HG02798 (cell line): Measurements from ENCODE around the gene ASCC3.

Experiments used
- ATAC-seq: cut with Tn5 transposase; IDR thresholded peaks from one replicate; pipeline ENCODE4 v1.9.1; 2021; ENCODE audit warnings: mild to moderate bottlenecking; ENCODE audit not compliant: unreplicated experiment, poor library complexity

ASCC3 gene

DNA sequence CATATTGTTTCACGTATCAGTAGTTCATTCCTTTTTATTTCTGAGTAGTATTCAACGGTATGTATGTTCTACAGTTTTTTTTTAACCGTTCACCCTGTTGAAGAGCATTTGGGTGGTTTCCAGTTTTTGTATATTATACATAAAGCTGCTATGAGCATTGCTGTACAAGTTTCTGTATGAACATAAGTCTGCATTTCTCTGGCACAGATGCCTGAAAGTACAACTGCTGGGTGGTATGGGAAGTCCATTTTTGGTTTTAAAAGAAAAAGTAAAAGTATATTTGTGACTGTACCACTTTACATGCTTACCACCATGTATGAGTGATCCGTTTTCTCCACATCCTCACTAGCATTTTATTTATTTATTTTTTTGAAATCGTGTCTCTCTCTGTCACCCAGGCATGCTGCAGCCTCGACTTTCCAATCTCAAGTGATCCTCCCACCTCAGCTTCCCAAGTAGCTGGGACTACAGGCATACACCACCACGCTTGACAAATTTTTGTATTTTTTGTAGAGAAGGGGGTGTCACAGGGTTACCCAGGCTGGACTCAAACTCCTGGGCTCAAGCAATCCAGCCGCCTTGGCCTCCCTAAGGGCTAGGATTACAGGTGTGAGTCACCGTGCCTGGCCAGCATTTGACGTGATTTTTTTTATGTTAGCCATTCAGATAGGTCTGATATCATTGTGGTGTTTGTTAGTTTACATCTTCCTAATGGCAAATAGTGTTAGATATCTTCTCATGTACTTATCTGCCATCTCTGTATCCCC, 405.4 kb downstream of the ASCC3 start:
- ATAC-seq = peak; percentile 83

GRCh38 chr6:100473182-100473581, 407.9 kb downstream of the ASCC3 start:
- no peak for ATAC-seq

GRCh38 chr6:100472674-100473073, 408.5 kb downstream of the ASCC3 start:
- ATAC-seq = peak; percentile 88

DNA sequence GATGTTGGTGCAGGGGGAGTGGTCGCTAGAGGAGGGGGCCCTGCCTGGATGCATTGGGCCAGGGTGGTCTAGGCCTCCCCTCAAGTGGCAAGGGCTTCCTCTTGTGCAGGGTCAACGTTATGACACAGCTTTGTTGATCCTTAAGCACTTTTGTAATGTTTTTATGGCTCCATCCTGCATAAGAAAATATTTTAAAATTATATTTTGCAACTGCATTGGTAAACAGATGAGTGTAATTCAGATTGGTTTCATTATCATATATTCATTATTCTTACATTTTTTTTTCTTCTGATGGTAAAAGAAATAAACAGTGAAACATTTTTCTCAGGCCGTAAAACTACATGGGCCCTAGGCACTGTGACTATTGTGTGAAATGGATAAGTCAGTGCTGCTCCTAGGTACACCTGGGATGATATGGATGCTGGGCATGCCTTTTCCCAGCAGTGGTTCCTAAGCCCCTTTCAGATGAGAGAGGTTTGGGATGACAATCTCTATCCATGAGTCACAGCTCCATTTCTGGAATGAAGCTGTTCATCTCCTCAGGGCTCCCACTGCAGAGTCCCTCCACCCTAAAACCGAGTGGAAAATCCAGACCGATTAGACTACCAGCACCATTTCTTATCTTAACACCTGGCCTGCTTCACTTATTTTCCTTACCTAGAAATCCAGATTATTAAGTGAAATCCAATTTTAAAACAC, 410.6 kb downstream of the ASCC3 start:
- ATAC-seq = no peak

DNA sequence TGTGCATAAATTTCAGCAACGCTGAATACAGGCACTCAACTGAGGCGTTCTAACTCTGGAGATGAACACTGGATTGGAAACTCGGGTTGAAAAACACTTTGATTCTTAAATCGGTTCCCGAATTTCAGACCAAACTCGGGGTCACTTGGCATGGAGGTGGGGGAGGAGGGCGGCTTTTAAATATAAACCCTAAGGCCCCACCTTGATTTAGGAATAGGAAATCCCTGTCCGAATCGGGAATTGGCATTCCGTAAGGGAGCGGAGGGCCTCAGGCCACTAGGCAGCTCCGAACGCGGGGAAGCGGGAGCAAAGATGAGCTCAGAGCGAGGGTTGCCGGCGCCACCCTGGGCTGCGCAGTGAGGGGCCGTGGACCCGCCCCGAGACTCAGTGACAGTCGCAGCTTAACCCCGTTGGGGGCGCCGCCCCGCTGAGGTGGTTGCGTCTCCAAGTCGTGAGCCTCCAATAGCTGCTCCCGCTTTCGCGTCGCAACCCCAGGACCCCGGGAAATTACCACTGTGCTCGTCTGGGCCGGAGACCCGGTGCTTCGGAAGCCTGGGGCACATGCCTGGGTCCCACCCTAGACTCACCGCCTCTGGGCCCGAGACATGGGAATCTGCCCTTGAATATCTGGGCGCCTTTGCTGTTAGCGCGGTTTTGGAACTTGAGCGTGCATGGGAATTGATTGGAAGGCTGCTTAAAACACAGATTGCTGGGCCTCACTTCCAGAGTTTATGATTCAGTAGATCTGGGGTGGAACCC, 411.8 kb downstream of the ASCC3 start:
- ATAC-seq = no peak

DNA sequence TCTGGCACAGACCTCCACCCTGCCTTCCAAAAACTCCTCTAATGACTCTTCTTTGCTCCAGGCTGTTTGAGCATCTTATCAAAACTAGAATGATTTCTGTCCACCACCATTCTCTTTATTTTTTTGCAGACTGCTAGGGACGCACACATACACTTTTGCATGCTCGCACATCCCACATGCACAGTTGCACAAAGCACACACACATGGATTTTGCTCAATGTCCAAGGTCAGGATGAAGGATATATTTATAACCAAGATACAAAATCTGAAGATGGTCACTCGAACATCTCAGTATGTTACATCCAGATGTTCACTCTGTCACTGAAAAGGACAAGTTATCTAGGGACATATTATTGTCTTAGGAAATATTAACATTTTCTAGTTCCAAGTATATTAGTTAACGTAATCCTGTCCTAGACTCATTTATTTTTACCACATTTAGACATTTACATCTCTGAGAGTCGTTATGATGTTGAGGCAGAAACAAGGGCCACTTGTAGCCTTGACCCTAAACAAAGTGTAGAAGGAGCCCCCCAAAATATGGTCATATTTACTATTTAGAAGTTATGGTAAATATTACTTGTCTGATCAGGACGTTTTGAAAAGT, 413.0 kb downstream of the ASCC3 start:
- no peak for ATAC-seq

DNA sequence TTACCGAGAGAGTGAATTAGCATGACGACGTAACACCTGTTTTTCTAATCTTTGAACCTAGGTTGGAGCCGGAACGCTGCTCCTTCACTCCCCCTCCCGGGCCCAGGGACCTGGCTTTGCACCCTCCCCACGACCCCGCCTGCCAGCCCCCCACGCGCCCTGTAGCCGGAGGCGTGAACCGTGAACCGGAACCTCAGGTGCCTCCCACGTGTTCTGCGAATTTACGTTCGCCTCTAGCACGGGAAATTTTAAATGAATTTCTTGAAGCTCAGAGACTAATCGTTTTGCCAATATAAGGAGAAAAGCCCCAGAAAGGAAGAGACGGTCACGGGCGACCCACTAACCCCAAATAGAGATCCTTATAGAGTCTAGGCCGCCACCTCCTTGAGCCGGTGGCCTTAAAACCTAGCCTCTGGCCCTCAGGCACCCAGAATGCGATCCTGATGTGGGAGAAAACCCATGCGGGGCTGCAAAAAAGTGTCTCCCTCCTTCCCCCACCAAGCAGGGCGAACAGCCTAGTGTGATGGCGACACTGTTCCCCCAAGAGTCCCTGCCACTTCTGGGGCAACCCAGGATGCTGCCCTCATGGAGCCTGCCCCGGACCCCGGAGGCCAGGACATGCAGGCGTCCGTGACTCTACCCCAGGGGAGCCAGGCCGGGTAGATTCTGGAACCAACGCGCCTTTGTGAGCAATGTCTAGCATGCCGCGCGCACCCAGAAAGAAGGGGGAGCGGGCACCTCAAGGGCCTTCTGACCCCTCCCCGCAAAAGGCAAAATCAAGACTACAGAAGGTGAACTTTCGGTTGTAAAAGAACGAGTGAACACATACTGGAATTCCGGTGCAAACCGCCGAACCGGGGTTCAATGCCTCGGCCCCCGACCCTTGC, 413.8 kb downstream of the ASCC3 start:
- ATAC-seq = no peak

DNA sequence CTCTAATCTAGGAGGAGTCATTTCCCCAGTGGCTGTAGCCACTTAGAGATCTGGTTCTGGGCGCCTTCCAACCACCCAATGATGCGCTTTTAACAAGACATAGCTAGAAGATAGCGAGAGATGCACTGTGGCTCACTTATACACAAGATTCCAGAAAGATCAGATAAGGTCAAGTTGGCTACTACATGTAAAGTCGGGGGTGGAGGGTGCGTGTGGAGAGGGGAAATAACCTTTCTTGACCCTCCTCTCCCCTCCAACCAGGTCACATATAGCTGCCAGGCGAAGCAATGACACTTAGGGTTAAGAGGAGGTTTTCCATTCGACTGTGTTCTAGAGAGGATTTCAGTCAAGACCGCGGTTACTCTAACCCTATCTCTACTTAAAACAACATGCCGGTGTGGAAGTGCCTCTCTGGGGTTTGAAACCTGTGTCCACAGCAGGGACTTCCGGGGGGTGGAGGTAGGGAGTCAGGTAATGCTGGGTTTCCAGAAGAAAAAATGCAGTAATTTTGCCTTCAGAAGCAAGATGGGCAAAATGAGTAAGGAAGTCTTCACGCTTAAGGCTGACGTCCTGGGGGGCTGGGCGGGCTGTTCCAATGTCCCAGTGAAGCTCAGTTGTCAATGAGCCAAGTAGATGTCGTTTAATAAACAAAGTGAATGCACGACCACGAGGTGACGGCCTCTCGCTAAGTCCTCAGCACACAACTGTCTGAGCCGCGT, 414.6 kb downstream of the ASCC3 start:
- no peak for ATAC-seq

DNA sequence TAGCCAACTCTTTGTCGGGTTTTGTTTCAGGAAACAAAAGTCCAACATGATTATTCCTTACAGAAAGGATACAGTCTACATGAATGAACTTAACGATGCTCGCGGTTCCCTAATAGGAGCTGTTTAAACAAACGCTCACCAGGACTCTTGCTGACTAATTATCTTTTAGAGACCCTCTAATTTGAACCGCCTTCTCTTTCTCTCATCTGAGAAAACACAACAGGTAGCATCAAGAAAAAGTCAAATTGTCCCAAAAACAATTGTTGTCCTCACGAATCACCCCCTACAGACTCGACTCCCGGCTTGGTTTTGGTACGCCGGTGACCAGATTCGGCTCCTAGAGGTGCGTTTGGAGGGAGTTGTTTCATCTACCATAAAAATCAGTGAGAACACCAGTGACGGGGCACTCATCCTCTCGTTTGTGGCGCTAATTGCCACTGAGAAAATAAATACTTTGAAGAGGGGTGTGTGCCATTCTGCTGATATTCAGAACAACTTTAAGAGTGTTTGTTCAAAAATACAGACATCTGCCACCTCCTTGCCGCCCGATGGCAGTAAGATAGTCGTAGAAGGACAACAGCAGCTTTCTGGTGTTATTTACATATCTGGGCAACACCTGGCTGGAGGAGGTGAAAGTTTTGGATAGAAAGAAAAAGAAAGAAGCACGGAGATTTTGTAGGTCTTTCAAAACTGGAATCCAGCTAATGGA, 415.3 kb downstream of the ASCC3 start:
- ATAC-seq = no peak

GRCh38 chr6:100464903-100465700, 416.0 kb downstream of the ASCC3 start, which contains the start of gene SIM1:
SIM1 (minus strand) TSS chr6:100464921; CDS start chr6:100463468, 1,453 bp downstream.
- ATAC-seq = peak; percentile 97

- ATAC-seq = no peak
Observed at GRCh38 chr6:100464162-100464851, 416.8 kb downstream of the ASCC3 start.

- ATAC-seq = no peak
Observed at GRCh38 chr6:100463630-100464161, 417.4 kb downstream of the ASCC3 start.

GRCh38 chr6:100462706-100463629, 418.2 kb downstream of the ASCC3 start:
- no peak for ATAC-seq

GRCh38 chr6:100461917-100462705, 419.0 kb downstream of the ASCC3 start:
- no peak for ATAC-seq
